ENCODE measurements around the gene MRPL48.

DNA sequence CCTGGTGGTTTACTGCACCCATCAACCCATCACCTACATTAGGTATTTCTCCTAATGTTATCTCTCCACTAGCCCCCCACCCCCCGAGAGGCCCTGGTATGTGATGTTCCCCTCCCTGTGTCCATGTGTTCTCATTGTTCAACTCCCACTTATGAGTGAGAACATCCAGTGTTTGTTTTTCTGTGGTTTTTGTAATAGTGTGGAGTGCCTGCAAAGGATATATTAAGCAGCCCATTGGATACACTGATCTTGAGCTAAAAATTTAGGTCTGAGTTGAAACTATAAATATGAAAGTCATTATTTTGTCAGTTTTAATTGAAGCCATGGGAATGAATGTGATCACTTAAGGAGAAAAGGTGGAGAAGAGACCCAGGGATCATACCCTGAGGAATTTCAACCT lies 23.0 kb downstream of the MRPL48 start:
- TF ChIP-seq CTCF (conservative IDR thresholded peaks at IDR 0.05 in 1 of 2, IDR thresholded peaks at IDR 0.05 in 1 of 2; ENCODE audit: extremely low read depth in 1 of 2, insufficient read depth in 1 of 2, low read depth in 1 of 2, low read length in 2 of 2) (no peak), EZH2 (IDR thresholded peaks at IDR 0.05; ENCODE audit: borderline replicate concordance, low read length) (no peak)
